NCI-H1436 (cell line): ENCODE data around the gene POU2AF1.
A peak's percentile ranks its signal among the peaks of the same experiment; 100 is the strongest.

Source experiments
- DNase-seq: peaks from one replicate; lab custom pipeline; 2025; lab: John Stamatoyannopoulos, UW

The POU2AF1 gene

GRCh38 chr11:111319296-111319695 is 59.8 kb downstream of the POU2AF1 start:
- DNase-seq = no peak

GRCh38 chr11:111312076-111312475 is 67.0 kb downstream of the POU2AF1 start:
- no peak for DNase-seq

GRCh38 chr11:111310723-111311122 is 68.4 kb downstream of the POU2AF1 start:
- DNase-seq = no peak

GRCh38 chr11:111310088-111310487 is 69.0 kb downstream of the POU2AF1 start:
- peak; percentile 88 for DNase-seq

GRCh38 chr11:111309215-111309915 is 69.7 kb downstream of the POU2AF1 start:
- peak; percentile 64 for DNase-seq

GRCh38 chr11:111308140-111308539 is 70.9 kb downstream of the POU2AF1 start:
- peak; percentile 88 for DNase-seq

GRCh38 chr11:111307472-111308108 is 71.5 kb downstream of the POU2AF1 start:
- DNase-seq = peak; percentile 60

GRCh38 chr11:111306321-111306720 is 72.8 kb downstream of the POU2AF1 start:
- no peak for DNase-seq

- no peak for DNase-seq
Measured at GRCh38 chr11:111305876-111306275, 73.2 kb downstream of the POU2AF1 start.

- no peak for DNase-seq
Measured at GRCh38 chr11:111305162-111305802, 73.8 kb downstream of the POU2AF1 start.

GRCh38 chr11:111303461-111303860 is 75.6 kb downstream of the POU2AF1 start:
- peak; percentile 32 for DNase-seq

GRCh38 chr11:111302298-111302697 is 76.8 kb downstream of the POU2AF1 start:
- peak; percentile 32 for DNase-seq
